ENCODE results near the gene DENND1B. TPM values are rescaled to one million over a fixed set of nuclear protein-coding genes. Genes with fewer than 3 reads are reported as not detected.

DENND1B gene
- total and polyA plus RNA-seq, 2 of the 8 experiments (the other 6 are each of a cell fraction or from before 2014, with no cell fraction given): 0.74 to 3.3 TPM

DNA sequence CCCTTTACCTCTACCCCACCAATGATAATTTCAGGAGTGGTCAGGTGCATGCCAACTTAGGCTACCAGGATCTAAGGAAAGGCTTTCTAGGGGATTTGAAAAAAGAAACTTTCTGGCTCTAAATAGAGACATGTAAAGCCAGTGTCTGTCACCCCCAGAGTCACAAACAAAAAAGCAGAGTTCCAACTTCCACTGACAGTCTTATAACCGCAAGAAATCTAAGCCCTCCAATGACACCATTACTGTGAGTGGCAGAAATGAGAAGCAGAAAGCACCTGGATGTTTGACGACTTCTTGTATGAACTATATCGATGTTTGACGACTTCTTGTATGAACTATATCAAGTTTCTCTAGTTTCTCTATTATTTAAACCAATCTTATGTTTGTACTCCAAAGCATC lies 6.0 kb downstream of the DENND1B start (continued):
- TF ChIP-seq CHD7 (IDR thresholded peaks at IDR 0.05; ENCODE audit: insufficient replicate concordance, low read length) (no peak), TCF12 (IDR thresholded peaks at IDR 0.05; ENCODE audit: low read depth, low read length) (no peak), KDM4A (IDR thresholded peaks at IDR 0.05; ENCODE audit: low read depth, low read length, severe bottlenecking) (no peak), GTF2F1 (IDR thresholded peaks at IDR 0.05; ENCODE audit: borderline replicate concordance, low read depth, low read length) (no peak)

Data from H1 (cell line).